Nephron (organoid): ENCODE measurements around the gene LHX3.

Experiments used
- H3K27ac Mint-ChIP-seq, 3 experiments: 2 replicates each; pipeline ENCODE4 v1.8.0; 2020; ENCODE audit warnings: mixed read lengths in 3 of 3, mild to moderate bottlenecking in 2 of 3, moderate library complexity in 1 of 3
- H3K27me3 Mint-ChIP-seq: 2 replicates; pipeline ENCODE4 v1.8.0; 2021; ENCODE audit warnings: low read depth, mild to moderate bottlenecking, moderate library complexity, mixed read lengths
- H3K36me3 Mint-ChIP-seq: 2 replicates; pipeline ENCODE4 v1.8.0; 2020; ENCODE audit warnings: low read depth, mixed read lengths
- H3K4me1 Mint-ChIP-seq: 2 replicates; pipeline ENCODE4 v1.8.0; 2020; ENCODE audit warnings: mixed read lengths
- H3K4me3 Mint-ChIP-seq, 3 experiments: 2 replicates each; pipeline ENCODE4 v1.8.0; 2020; ENCODE audit warnings: mild to moderate bottlenecking in 3 of 3, mixed read lengths in 3 of 3, moderate library complexity in 2 of 3
- H3K9me3 Mint-ChIP-seq: 2 replicates; pipeline ENCODE4 v1.8.0; 2020; ENCODE audit warnings: mixed read lengths
- TF ChIP-seq, protein P1 (sequence below), 3 experiments: fragments of 200-600 bp; sonication (generic); IDR thresholded peaks; one replicate each; pipeline ENCODE4 v1.5.0; 2021; ENCODE audit warnings: antibody characterized with exemption in 3 of 3; ENCODE audit not compliant: unreplicated experiment in 3 of 3

LHX3 gene

DNA sequence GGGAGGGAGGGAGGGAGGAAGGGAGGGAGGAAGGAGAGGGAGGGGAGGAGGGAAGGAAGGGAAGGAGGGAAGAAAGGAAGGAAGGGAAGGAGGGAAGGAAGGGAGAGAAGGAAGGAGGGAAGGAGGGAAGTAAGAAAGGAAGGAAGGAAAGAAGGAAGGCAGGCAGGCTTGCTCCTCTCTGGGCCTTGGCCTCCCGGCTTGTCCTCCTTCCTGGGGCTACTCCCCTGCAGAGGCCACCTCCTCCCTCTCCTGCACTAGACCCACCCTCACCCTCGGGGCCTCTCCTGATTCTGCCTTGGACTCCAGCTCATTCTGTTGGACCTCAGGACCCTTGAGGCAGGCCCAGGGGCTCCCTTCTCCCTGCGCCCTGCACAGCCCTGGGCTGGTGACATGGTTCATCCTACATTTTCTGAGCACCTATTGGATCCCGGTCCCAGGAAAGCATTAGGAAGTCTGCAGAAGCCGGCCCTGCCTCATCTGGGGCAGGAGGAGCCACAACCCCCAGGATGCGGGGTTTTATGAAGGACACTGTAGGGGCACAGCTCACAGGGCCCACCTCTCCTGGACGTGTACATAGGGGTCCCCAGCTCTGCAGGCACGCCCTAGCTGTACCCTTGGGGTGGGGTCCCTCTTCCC is 23.0 kb downstream of the LHX3 start:
- Mint-ChIP-seq H3K4me1 (peaks cover 11% of the 10 kb centered on the region), H3K27ac (no peak overlapping the region), H3K9me3 (no peaks in the 10 kb centered on the region), H3K4me3 (no peak overlapping the region), H3K36me3 (no peaks in the 10 kb centered on the region), H3K27me3 (peaks cover 53% of the 10 kb centered on the region)
- TF ChIP-seq, protein P1, sequence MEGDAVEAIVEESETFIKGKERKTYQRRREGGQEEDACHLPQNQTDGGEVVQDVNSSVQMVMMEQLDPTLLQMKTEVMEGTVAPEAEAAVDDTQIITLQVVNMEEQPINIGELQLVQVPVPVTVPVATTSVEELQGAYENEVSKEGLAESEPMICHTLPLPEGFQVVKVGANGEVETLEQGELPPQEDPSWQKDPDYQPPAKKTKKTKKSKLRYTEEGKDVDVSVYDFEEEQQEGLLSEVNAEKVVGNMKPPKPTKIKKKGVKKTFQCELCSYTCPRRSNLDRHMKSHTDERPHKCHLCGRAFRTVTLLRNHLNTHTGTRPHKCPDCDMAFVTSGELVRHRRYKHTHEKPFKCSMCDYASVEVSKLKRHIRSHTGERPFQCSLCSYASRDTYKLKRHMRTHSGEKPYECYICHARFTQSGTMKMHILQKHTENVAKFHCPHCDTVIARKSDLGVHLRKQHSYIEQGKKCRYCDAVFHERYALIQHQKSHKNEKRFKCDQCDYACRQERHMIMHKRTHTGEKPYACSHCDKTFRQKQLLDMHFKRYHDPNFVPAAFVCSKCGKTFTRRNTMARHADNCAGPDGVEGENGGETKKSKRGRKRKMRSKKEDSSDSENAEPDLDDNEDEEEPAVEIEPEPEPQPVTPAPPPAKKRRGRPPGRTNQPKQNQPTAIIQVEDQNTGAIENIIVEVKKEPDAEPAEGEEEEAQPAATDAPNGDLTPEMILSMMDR (IDR thresholded peaks at IDR 0.05; ENCODE audit: unreplicated experiment in 3 of 3): no peak

DNA sequence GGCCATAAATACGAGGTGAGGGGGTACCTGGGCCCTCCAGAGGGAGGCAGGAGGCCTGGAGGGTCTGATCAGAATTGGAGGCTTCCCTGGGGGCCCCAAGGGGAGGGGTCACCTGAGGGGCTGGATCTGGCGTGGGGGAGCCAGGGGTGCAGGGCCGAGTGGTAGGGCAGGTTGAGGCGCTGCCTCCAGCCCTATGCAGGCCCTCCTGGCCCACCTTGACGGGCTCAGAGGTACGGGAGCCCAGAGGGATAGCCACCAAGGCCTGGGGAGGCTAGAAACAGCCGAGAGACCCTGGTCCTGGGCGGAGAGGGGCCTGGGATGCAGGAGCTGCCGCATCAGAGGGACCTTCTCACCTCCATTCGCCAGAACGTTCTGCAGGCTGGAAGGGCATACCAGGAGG is 24.3 kb downstream of the LHX3 start:
- Mint-ChIP-seq H3K9me3 (no peaks in the 10 kb centered on the region), H3K36me3 (no peaks in the 10 kb centered on the region), H3K27me3 (peaks cover 49% of the 10 kb centered on the region), H3K4me1 (peaks cover 19% of the 10 kb centered on the region), H3K4me3 (no peak overlapping the region), H3K27ac (no peak overlapping the region)
- TF ChIP-seq, protein P1 (IDR thresholded peaks at IDR 0.05; ENCODE audit: unreplicated experiment in 3 of 3): no peak

DNA sequence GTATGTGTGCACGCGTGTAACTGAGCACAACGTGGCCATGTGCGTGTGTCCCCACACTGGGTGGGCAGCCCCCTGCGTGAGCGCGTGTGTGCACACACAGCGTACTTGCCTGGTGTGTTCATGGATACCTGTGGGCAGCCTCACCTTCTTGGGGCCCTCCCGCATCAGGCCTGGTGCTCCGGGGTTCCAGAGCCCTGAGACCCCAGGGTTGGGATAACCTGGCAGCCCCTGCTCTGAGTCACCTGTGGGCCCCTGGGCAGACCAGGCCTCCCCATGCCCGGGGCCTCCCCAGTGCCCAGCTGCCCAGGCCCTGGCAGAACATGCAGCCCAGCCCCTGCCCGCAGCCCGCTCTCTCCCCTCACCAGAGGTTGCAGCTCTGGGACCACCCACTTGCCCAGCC is 25.2 kb downstream of the LHX3 start:
- Mint-ChIP-seq H3K4me1 (peaks cover 25% of the 10 kb centered on the region), H3K36me3 (no peaks in the 10 kb centered on the region), H3K4me3 (no peak overlapping the region), H3K9me3 (no peaks in the 10 kb centered on the region), H3K27ac (no peak overlapping the region), H3K27me3 (peaks cover 46% of the 10 kb centered on the region)
- TF ChIP-seq, protein P1 (IDR thresholded peaks at IDR 0.05; ENCODE audit: unreplicated experiment in 3 of 3): no peak

DNA sequence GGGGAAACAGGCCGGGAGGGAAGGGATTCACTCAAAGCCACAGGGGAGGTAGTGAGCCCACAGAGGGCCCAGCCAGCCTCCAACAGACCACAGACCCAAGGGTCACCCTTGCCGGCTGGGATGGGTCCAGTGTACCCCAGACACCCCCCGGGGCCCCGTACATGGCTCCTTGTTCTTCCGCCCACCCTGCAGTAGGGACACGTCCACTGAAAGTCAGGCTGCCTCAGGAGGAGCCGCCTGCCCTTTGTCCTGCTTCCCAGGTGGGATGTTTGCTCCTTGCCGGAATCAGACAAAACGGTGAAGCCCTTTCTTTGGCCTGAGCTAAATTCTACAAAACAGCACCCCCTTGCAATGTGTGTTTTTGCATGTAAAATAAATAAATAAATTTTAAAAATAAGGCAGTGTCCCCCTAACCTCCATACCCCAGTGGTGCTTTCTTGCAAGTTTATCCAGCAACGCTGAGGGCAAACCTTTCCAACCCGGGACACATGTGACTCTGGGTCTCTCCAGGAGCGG is 25.8 kb downstream of the LHX3 start:
- Mint-ChIP-seq H3K27ac (no peak overlapping the region), H3K4me1 (peaks cover 25% of the 10 kb centered on the region), H3K27me3 (peaks cover 44% of the 10 kb centered on the region), H3K9me3 (no peaks in the 10 kb centered on the region), H3K4me3 (no peak overlapping the region), H3K36me3 (no peaks in the 10 kb centered on the region)
- TF ChIP-seq, protein P1 (IDR thresholded peaks at IDR 0.05; ENCODE audit: unreplicated experiment in 3 of 3): no peak

DNA sequence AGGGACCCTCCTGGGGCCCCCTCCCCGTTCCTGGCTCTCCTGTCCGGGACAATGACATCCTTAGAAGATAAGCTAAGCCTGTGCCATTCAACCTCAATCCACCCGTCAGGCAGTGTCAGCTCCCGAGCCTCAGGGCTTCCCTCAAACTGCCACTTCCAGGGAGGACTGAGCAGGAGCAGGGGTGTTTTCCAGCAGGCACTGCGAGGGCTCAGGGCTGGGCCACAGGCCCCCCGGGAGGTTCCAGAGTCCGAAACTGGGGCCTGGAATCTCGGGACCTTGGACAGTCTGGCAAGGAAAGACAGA is 26.2 kb downstream of the LHX3 start:
- Mint-ChIP-seq H3K4me3 (no peak overlapping the region), H3K36me3 (no peaks in the 10 kb centered on the region), H3K4me1 (peaks cover 25% of the 10 kb centered on the region), H3K27me3 (peaks cover 44% of the 10 kb centered on the region), H3K9me3 (no peaks in the 10 kb centered on the region), H3K27ac (no peak overlapping the region)
- TF ChIP-seq, protein P1 (IDR thresholded peaks at IDR 0.05; ENCODE audit: unreplicated experiment in 3 of 3): no peak

DNA sequence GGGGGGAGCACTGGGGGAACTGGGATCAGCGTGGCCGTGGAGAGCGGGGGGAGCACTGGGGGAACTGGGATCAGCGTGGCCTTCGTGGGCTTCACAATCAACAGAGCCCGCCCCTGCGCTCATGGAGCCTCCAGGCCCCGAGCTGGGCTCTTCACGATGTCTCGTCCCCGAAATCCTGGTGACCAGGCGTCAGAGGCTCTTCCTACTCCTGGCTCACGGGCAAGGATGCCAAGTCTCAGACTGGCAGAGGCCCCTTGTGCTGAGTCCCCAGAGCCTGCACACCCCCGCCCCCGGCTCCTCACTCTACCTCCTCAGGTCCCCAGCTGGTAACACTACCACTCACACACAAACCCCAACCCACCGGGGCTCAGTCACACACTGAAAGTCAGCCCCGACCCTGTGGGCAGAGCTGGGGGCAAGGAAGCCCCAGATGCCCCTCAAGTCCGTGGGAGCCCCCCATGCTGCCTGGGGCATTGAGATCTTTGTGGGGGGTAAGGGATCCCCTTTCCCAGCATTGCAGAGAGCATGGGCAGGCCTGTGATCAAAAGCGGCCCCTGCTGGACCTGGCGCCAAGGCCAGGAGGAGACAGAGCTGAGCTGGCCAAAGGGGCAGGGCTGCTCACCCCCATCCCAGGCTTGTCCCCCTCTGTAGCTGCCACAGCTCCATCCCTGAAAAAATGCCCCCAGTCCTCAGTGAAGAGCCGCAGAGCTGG is 26.7 kb downstream of the LHX3 start:
- H3K9me3 Mint-ChIP-seq: no peaks in the 10 kb centered on the region
- no peak overlapping the region for H3K4me3 Mint-ChIP-seq
- peaks cover 41% of the 10 kb centered on the region for H3K27me3 Mint-ChIP-seq
- H3K4me1 Mint-ChIP-seq: peaks cover 25% of the 10 kb centered on the region
- H3K36me3 Mint-ChIP-seq: no peaks in the 10 kb centered on the region
- TF ChIP-seq, protein P1 (IDR thresholded peaks at IDR 0.05; ENCODE audit: unreplicated experiment in 3 of 3): no peak
- no peak overlapping the region for H3K27ac Mint-ChIP-seq
